Measurements from ENCODE around the gene PGPEP1. TPM values are rescaled to one million over a fixed set of nuclear protein-coding genes. Genes with fewer than 3 reads are reported as not detected.

Gene PGPEP1, protein sequence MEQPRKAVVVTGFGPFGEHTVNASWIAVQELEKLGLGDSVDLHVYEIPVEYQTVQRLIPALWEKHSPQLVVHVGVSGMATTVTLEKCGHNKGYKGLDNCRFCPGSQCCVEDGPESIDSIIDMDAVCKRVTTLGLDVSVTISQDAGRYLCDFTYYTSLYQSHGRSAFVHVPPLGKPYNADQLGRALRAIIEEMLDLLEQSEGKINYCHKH
- 10.6 TPM for polyA plus RNA-seq (2012; ENCODE audit: insufficient read length, low read depth)

DNA sequence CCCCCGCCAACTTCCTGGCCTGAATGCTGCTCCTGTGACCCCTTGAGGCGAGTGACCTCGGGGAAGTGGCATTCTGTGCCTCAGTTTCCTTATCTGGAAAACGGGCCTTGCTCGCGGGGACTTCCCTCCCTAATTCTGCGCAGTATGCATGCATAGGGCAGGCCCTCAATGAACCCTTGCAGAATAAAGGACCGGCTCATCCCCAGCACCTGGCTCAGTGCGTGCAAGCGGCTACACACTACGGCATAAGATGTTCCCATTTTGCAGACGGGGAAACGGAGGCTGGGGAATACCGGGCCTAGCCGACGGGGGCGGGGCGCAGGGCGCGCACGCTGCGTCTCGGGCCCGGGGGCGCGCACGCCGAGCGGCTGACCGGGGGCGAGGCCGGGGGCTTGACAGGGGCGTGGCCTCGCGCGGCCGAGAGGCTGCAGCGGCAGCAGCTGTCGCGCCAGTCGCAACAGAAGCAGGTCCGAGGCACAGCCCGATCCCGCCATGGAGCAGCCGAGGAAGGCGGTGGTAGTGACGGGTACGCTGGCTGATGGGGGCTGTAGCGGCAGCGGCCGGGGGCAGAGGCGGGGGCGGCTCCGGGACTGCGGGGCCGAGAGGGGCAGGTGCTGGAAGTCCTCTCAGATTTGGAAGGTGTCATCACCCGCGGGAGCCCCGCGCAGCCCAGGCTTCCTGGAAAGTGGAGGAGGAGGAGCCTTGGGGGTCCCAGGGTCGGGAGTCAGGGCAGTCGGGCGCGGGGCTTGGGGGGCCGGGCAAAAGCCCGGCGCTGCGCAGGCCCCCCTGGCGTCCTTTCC, at the start of gene PGPEP1:
Gene PGPEP1 (plus strand): TSS at position 409 of the 800 bp plus-strand sequence. CDS start 84 bp downstream, at position 493.
- peak; percentile 87 for TF ChIP-seq FOXP2 (optimal IDR thresholded peaks at IDR 0.05; ENCODE audit: borderline replicate concordance, extremely low read depth, extremely low read length, insufficient read depth)
- no peak for TF ChIP-seq TAF1 (IDR thresholded peaks at IDR 0.05; ENCODE audit: borderline replicate concordance, insufficient read depth, low read length)

DNA sequence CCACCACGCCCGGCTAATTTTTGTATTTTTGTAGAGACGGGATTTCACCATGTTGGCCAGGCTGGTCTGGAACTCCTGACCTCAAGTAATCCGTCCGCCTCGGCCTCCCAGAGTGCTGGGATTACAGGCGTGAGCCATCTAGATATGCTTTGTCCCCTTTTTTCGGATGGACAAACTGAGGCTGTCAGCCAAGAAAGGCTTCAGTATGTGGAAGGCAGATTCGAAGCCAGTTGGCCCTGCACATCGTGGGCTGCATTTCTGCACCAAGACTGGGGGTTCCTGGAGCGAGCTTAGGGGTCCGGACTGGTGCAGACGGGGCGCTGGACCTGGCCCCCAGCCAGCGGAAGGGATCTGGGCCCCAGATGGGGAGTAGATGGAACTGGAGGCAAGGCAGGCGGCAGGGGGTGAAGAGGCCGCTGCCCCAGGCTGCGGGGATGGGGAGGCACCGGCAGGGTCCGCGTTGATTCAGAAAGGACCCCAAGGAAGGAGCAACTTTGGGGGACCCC, 49.3 kb upstream of the PGPEP1 start:
- TF ChIP-seq, protein P1, sequence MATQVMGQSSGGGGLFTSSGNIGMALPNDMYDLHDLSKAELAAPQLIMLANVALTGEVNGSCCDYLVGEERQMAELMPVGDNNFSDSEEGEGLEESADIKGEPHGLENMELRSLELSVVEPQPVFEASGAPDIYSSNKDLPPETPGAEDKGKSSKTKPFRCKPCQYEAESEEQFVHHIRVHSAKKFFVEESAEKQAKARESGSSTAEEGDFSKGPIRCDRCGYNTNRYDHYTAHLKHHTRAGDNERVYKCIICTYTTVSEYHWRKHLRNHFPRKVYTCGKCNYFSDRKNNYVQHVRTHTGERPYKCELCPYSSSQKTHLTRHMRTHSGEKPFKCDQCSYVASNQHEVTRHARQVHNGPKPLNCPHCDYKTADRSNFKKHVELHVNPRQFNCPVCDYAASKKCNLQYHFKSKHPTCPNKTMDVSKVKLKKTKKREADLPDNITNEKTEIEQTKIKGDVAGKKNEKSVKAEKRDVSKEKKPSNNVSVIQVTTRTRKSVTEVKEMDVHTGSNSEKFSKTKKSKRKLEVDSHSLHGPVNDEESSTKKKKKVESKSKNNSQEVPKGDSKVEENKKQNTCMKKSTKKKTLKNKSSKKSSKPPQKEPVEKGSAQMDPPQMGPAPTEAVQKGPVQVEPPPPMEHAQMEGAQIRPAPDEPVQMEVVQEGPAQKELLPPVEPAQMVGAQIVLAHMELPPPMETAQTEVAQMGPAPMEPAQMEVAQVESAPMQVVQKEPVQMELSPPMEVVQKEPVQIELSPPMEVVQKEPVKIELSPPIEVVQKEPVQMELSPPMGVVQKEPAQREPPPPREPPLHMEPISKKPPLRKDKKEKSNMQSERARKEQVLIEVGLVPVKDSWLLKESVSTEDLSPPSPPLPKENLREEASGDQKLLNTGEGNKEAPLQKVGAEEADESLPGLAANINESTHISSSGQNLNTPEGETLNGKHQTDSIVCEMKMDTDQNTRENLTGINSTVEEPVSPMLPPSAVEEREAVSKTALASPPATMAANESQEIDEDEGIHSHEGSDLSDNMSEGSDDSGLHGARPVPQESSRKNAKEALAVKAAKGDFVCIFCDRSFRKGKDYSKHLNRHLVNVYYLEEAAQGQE (IDR thresholded peaks at IDR 0.05; ENCODE audit: insufficient read depth in 1 of 2, low read depth in 2 of 2, low read length in 2 of 2): no peak
- TF ChIP-seq FOXP2 (optimal IDR thresholded peaks at IDR 0.05; ENCODE audit: borderline replicate concordance, extremely low read depth, extremely low read length, insufficient read depth): no peak
- TF ChIP-seq SIN3A (IDR thresholded peaks at IDR 0.05; ENCODE audit: borderline replicate concordance, insufficient read depth, low read length): no peak
- TF ChIP-seq TAF1 (IDR thresholded peaks at IDR 0.05; ENCODE audit: borderline replicate concordance, insufficient read depth, low read length): no peak
- no peak for TF ChIP-seq POLR2AphosphoS5 (IDR thresholded peaks at IDR 0.05; ENCODE audit: low read depth, low read length)

DNA sequence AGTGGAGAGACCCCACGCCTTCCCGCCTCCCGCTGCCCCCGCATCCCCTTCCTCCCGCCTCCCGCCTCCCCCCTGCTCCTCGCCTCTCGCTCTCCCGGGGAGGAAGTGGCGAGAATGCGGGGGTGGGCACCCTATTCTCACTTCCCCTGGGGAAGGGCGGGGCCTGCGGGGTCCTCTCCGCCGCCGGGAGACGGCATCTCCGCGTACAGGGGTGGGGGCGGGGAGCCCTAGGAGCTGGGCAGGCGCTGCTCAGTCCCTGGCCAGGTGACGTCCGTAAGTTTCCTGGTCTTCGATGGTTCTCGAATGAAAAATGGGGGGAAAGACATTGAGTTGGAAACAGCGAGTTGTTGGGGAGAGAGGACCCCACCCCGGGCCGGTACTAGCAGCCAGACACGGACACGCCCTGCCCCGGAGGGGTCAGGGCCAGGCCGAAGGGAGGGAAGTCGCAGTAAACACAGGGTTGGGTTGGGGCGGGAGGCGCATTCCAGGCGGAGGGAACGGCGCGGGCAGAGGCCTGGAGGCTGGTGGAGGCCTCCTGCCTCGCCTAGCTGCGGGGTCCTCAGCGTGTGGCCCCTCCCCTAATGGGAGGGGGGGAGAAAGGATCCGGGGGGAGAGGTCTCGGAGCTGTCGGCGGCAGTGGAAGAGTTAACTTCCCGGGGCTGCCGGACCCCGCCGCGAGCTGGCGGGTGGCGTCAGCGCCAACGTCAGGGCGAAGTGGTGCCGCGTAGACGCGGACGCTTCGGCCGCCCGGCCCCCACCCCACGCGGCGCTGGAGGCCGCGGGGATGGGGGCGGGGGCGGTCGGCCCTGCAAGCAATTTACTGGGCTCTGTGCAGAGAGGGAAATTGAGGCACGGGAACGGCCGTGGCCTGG, 48.6 kb upstream of the PGPEP1 start:
- TF ChIP-seq TAF1 (IDR thresholded peaks at IDR 0.05; ENCODE audit: borderline replicate concordance, insufficient read depth, low read length) (peak; percentile 21; the same call in 1 of the 2 replicates), FOXP2 (optimal IDR thresholded peaks at IDR 0.05; ENCODE audit: borderline replicate concordance, extremely low read depth, extremely low read length, insufficient read depth) (peak; percentile 95), SIN3A (IDR thresholded peaks at IDR 0.05; ENCODE audit: borderline replicate concordance, insufficient read depth, low read length) (peak; percentile 64; the same call in 1 of the 2 replicates), POLR2AphosphoS5 (IDR thresholded peaks at IDR 0.05; ENCODE audit: low read depth, low read length) (peak; percentile 19; the same call in 1 of the 2 replicates)
- TF ChIP-seq, protein P1 (IDR thresholded peaks at IDR 0.05; ENCODE audit: insufficient read depth in 1 of 2, low read depth in 2 of 2, low read length in 2 of 2): peak in 1 of 2 experiments; percentile 24; a peak in 1 of 4 replicates

DNA sequence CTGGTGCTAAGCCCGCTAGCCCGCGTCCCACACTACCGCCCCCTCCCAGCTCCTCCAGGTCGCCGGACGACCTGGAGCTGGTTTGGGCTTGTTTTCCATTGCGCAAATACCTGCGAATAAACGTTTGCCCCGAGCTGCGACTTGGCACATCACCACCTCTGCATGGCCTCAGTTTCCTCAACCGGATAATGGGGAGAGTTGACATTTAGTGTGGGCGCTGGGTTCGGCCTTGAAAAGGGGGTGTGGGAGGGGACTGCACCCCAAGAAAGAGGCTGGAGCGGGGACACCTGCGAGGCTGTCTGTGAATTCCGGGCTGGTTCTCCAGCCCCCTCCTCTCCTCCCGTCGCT, 48.0 kb upstream of the PGPEP1 start:
- TF ChIP-seq SIN3A (IDR thresholded peaks at IDR 0.05; ENCODE audit: borderline replicate concordance, insufficient read depth, low read length) (no peak), FOXP2 (optimal IDR thresholded peaks at IDR 0.05; ENCODE audit: borderline replicate concordance, extremely low read depth, extremely low read length, insufficient read depth) (no peak)
- TF ChIP-seq, protein P1 (IDR thresholded peaks at IDR 0.05; ENCODE audit: insufficient read depth in 1 of 2, low read depth in 2 of 2, low read length in 2 of 2): no peak

Data from PFSK-1 (cell line).